ENCODE results near the gene PATJ.
A peak's percentile ranks its signal among the peaks of the same experiment; 100 is the strongest.
"Not testable (repeated sequence)": the region's sequence is repeated elsewhere in the genome, so short reads cannot be mapped to it uniquely, and the experiment has no call there.

The PATJ gene, protein sequence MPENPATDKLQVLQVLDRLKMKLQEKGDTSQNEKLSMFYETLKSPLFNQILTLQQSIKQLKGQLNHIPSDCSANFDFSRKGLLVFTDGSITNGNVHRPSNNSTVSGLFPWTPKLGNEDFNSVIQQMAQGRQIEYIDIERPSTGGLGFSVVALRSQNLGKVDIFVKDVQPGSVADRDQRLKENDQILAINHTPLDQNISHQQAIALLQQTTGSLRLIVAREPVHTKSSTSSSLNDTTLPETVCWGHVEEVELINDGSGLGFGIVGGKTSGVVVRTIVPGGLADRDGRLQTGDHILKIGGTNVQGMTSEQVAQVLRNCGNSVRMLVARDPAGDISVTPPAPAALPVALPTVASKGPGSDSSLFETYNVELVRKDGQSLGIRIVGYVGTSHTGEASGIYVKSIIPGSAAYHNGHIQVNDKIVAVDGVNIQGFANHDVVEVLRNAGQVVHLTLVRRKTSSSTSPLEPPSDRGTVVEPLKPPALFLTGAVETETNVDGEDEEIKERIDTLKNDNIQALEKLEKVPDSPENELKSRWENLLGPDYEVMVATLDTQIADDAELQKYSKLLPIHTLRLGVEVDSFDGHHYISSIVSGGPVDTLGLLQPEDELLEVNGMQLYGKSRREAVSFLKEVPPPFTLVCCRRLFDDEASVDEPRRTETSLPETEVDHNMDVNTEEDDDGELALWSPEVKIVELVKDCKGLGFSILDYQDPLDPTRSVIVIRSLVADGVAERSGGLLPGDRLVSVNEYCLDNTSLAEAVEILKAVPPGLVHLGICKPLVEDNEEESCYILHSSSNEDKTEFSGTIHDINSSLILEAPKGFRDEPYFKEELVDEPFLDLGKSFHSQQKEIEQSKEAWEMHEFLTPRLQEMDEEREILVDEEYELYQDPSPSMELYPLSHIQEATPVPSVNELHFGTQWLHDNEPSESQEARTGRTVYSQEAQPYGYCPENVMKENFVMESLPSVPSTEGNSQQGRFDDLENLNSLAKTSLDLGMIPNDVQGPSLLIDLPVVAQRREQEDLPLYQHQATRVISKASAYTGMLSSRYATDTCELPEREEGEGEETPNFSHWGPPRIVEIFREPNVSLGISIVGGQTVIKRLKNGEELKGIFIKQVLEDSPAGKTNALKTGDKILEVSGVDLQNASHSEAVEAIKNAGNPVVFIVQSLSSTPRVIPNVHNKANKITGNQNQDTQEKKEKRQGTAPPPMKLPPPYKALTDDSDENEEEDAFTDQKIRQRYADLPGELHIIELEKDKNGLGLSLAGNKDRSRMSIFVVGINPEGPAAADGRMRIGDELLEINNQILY (N-terminal part only)

GRCh38 chr1:61741711-61742619 is at the start of gene PATJ:
Gene PATJ (plus strand): TSS chr1:61742480. CDS start chr1:61762893, 20,413 bp downstream.
- peak; percentile 36 to 41 for DNase-seq (ENCODE audit: low read depth in 2 of 2)

- DNase-seq (ENCODE audit: low read depth in 2 of 2), result no peak
Observed at GRCh38 chr1:61699911-61700851, 42.1 kb upstream of the PATJ start.

- no peak for DNase-seq (ENCODE audit: low read depth in 2 of 2)
Observed at GRCh38 chr1:61708953-61709907, 33.0 kb upstream of the PATJ start.

DNA sequence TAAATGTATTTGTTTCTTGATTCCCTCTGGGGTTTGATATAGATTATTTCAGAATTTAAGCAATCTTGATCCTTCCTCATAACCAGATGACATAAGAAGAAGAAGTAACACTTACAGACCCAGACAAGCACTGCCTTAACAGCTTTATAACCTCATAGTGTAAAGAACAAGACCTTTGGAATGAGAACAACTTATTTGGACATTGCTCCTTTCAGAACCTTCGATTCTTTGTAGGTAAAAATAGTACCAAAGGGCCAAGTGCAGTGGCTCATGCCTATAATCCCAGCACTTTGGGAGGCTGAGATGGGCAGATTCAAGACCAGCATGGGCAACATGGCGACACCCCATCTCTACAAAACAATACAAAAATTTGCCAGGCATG is 32.4 kb upstream of the PATJ start:
- no peak for DNase-seq (ENCODE audit: low read depth in 2 of 2)

DNA sequence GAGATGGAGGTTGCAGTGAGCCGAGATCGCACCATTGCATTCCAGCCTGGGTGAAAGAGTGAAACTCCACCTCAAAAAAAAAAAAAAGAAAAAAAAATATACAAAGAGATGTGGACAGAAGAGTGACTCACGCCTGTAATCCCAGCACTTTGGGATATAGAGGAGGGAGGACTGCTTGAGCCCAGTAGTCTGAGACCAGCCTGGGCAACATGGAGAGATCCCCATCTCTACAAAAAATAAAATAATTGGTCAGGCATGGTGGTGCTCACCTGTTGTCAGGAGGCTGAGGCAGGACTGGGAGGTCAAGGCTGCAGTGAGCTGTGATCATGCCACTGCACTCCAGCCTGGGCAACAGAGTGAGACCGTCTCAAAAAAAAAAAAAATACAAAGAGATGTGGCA is 31.0 kb upstream of the PATJ start:
- not testable (repeated sequence) for DNase-seq (ENCODE audit: low read depth in 2 of 2)

DNA sequence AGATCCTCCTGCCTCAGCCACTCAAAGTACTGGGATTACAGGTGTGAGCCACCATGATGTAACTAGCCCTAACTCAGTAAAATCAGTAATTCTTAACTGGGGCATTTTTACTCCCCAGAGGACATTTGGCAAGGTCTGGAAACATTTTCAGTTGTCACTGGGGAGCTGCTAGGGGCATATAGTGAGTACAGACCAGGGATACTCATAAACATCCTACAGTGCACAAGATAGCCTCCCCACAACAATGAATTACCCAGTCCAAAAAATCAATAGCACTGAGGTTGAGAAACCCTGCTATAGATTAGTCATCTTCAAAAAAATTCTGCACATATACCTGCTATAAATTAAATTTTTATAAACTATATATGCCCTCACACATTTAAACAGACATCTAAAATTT is 30.3 kb upstream of the PATJ start:
- no peak for DNase-seq (ENCODE audit: low read depth in 2 of 2)

DNA sequence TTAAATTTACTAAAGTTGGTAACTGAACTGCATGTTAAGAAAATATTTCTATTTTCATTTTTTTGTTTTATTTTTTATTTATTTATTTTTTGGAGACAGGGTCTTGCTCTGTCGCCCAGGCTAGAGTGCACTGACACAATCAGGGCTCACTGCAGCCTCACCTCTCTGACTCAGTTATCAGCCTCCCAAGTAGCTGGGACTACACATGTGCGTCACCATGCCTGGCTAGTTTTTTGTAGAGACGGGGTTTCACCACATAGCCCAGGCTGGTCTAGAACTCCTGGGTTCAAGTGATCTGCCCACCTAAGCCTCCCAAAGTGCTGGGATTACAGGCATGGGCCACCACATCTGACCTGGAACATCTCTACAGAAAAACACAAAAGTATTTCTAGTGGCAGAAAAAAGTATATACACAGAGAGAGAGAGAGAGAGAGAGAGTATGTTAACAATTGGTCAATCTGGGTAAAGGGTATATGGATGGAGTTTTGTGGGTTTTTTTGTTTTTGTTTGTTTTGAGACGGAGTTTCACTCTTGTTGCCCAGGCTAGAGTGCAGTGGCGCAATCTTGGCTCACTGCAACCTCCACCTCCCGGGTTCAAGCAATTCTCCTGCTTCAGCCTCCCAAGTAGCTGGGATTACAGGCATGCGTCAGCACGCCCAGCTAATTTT is 23.1 kb upstream of the PATJ start:
- DNase-seq (ENCODE audit: low read depth in 2 of 2), result not testable (repeated sequence)

DNA sequence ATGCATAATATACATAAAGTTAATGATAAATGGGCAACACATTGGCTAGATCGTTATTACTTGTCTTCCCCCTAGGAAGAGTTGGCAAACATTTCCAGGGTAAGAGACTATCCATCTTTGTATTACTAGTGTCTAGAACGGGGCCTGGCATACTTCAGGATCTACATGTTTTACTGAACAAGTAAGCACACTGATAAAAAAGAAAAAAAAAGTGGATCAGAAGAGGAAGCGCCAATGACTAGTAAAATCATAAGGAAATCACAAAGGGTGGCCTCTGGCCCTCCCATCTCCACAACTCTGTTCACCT is 17.8 kb upstream of the PATJ start:
- no peak for DNase-seq (ENCODE audit: low read depth in 2 of 2)

DNA sequence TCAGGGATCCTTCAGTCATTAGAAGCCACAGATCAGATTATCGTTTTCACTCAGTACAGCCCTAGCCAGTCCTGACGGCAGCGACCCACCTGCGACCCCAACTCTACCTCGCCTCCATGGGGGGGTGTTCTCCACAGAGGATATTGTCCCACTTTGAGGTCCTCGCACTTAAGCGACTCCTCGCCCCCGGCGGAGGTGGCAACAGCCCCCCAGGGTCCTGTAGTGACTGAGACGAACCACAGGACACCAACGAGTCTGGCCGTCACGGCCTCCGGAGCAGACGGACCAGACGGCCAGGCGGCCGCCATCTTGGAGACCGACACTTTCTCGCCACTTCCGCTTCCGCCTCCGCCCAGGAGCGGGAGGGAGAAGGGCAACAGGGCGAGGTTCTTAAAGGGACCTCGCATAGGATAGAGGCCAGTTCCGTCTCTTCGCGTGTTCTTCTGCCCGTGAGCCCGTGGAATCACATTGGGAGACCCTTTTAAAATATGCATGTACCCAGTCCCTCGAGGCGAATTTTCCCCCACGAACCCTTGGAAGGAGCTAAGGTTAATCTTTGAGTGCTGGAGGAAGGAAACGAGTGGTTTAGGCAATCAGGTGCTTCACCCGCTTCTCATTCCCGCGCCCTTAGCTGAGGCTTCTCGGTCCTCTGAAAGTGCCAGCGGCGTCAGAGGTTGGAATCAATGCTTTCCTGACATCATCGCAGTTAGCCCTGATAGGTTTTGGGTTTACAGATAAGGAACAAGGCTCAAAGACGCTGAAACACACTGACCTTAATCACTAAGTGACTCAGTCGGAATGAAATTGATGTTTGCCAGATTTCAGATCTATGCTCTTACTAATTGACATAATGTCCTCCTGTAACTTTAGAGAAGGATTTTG is 17.2 kb upstream of the PATJ start, which contains the start of gene TM2D1:
TM2D1 (minus strand) TSS at position 329 of the 882 bp plus-strand sequence; CDS start at position 308, 21 bp downstream.
- peak; percentile 80 to 82 for DNase-seq (ENCODE audit: low read depth in 2 of 2)

- DNase-seq (ENCODE audit: low read depth in 2 of 2), result no peak
Observed at GRCh38 chr1:61727544-61727943, 14.7 kb upstream of the PATJ start.

DNA sequence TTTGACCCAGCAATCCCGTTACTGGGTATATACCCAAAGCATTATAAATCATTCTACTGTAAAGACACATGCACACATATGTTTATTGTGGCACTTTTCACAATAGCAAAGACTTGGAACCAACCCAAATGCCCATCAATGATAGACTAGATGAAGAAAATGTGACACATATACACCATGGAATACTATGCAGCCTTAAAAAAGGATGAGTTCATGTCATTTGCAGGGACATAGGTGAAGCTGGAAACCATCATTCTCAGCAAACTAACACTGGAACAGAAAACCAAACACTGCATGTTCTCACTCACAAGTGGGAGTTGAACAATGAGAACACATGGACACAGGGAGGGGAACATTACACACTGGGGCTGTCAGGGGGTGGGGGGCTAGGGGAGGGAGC is 11.6 kb upstream of the PATJ start:
- not testable (repeated sequence) for DNase-seq (ENCODE audit: low read depth in 2 of 2)

DNA sequence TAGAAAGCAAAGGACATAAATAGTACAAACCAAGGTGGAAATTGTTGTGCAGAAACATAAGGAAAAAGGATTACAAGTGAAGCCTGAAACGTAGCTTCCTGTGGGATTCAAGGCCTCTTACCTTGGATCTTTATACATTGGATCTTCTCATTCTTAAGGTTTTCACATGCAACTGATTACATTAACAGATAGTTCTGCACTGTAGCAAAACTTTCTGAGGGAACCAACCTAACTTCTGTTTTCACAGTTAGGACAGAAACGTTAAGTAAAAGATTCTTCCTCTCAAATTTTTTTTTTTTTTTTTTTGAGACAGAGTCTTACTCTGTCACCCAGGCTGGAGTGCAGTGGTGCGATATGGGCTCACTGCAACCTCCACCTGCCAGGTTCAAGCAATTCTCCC is 9.6 kb upstream of the PATJ start:
- DNase-seq (ENCODE audit: low read depth in 2 of 2), result no peak

DNA sequence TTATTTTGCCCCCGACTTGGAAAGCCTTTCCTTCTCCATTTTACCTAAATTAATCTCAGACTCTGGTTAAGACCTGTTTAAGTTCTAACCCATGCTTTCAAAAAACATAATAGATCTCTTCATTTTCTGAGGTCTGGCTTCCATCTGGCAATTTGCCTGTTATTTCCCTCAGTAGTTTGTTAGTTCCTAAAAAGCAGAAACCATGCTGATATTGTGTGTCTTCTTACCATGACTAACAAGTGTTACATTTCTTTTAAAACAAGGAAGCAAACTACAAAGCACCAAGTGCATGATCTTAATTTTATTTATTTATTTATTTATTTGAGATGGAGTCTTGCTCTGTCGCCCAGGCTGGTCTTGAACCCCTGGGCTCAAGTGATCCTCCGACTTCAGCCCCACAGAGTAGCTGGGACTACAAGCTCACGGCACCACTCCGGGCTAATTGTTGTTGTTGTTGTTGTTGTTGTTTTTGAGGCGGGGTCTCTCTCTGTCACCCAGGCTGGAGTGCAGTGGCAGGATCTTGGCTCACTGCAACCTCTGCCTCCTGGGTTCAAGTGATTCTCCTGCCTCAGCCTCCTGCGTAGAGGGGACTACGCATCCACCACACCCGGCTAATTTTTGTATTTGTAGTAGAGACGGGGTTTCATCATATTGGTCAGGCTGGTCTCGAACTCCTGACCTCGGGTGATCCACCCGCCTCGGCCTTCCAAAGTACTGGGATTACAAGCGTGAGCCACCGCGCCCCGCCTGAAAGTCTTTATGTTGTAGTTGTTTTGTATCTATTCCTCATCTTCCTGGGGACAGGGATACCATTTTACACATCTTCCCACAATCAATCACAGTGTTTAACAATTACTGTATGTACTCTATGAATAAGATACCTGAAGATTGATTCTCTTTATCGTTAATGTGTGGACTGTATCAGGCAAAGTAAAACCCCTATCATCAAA is 1.3 kb upstream of the PATJ start:
- no peak for DNase-seq (ENCODE audit: low read depth in 2 of 2)

DNA sequence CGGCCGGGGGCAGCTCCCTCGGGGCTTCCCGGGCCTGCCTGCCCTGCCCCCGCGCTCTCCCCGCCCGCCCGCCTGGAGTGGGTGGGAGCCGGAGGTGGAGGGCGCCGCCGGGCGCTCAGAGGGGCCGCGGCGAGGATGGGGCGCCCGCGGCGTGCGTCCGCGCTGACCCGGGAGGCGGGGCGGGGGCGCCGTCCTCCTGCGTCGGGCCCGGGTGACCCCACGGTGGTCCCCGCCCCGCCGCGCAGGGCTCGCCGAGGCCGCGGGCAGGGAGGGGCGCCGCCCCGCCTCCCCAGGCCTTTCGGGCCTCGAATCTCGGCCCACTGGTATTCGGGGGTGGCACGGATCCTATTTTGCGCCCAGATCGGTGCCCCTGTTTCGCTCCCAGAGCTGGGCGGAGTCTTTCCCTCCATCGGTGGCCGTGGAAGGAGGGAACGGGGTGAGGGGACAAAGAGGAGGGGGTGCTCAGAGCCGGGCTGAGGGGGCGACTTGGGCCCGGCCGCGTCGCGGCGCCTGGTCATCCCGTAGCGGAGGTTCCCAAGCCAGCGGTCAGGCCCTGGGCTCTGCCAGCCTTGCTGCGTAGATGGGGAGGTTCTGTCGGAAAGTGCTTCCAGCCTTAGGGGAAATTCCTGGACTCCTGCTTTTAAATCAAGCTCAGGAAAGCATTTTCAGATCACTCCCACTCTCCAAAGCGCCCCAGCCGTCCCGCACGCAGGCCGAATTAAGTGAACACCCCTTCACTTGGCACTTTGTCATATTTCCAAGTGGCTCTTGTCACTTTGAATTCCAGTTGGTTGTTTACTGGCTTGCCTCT is 545 bp downstream of the PATJ start:
- DNase-seq (ENCODE audit: low read depth in 2 of 2), result no peak

- DNase-seq (ENCODE audit: low read depth in 2 of 2), result no peak
Observed at GRCh38 chr1:61743431-61743705, 1.1 kb downstream of the PATJ start.
